Osteoblast (primary cell): ENCODE data around the gene SS18L1. TPM values are rescaled to one million over a fixed set of nuclear protein-coding genes. Genes with fewer than 3 reads are reported as not detected.
A peak's percentile ranks its signal among the peaks of the same experiment; 100 is the strongest.

Experiments used
- DNase-seq: peaks from one replicate; pipeline ENCODE4 v3.0.0; 2011; ENCODE audit warnings: low spot score, mixed read lengths; ENCODE audit not compliant: insufficient read length; ENCODE audit errors: missing footprints
- H2AFZ ChIP-seq: 2 replicates; pipeline ENCODE4 v1.6.0; 2011; ENCODE audit warnings: mild to moderate bottlenecking, low read length
- H3K27ac ChIP-seq: 2 replicates; pipeline ENCODE4 v1.5.1; 2011; ENCODE audit warnings: mild to moderate bottlenecking, low read depth, low read length, moderate library complexity
- H3K27me3 ChIP-seq: 2 replicates; pipeline ENCODE4 v1.6.0; 2012; ENCODE audit warnings: mild to moderate bottlenecking, control low read depth, inconsistent platforms, low read length, moderate library complexity; ENCODE audit not compliant: insufficient read depth
- H3K36me3 ChIP-seq: 2 replicates; pipeline ENCODE4 v1.5.1; 2011; ENCODE audit warnings: mild to moderate bottlenecking, low read length, control low read depth, moderate library complexity; ENCODE audit not compliant: insufficient read depth
- H3K4me1 ChIP-seq: 2 replicates; pipeline ENCODE4 v1.5.1; 2011; ENCODE audit warnings: mild to moderate bottlenecking, low read length, control low read depth, moderate library complexity; ENCODE audit not compliant: insufficient read depth
- H3K4me2 ChIP-seq: 2 replicates; pipeline ENCODE4 v1.6.0; 2011; ENCODE audit warnings: mild to moderate bottlenecking, low read length; ENCODE audit not compliant: insufficient read depth
- H3K4me3 ChIP-seq: fragments of 200-600 bp; sonication (generic); 3 replicates; pipeline ENCODE4 v1.5.1; 2012; ENCODE audit warnings: mild to moderate bottlenecking, low read length, inconsistent platforms; ENCODE audit not compliant: insufficient read depth
- H3K79me2 ChIP-seq: 2 replicates; pipeline ENCODE4 v1.6.0; 2012; ENCODE audit warnings: mild to moderate bottlenecking, low read length, control low read depth, inconsistent platforms; ENCODE audit not compliant: insufficient read depth
- H3K9me3 ChIP-seq: 2 replicates; pipeline ENCODE4 v1.5.1; 2011; ENCODE audit warnings: low read depth, low read length, control low read depth
- H4K20me1 ChIP-seq: 2 replicates; pipeline ENCODE4 v1.6.0; 2012; ENCODE audit warnings: mild to moderate bottlenecking, low read length, control low read depth; ENCODE audit not compliant: insufficient read depth
- CTCF ChIP-seq: IDR thresholded peaks from 2 replicates; pipeline ENCODE4 v1.5.1; 2011; ENCODE audit warnings: mild to moderate bottlenecking, low read depth, low read length, moderate library complexity; ENCODE audit errors: extremely low read depth
- total RNA-seq: library from RNA; depleted of rRNA; stranded (reverse); fragments of >200 nt; gene quantifications from 2 replicates; pipeline ENCODE4 v1.2.3, GENCODE V29; 2012

Gene SS18L1
- total RNA-seq, 1 donor: 12.7 TPM

GRCh38 chr20:62177307-62177706 is 33.7 kb downstream of the SS18L1 start:
- Histone ChIP-seq H3K27me3 (no peaks in the 10 kb centered on the region), H3K79me2 (peaks cover 1% of the 10 kb centered on the region), H3K4me2 (no peak overlapping the region), H4K20me1 (no peaks in the 10 kb centered on the region), H3K9me3 (no peaks in the 10 kb centered on the region), H3K27ac (no peak overlapping the region), H3K36me3 (peaks cover 27% of the 10 kb centered on the region), H3K4me1 (peaks cover 5% of the 10 kb centered on the region), H2AFZ (no peak overlapping the region), H3K4me3 (no peak overlapping the region)
- no peak for TF ChIP-seq CTCF
- peak; percentile 72 for DNase-seq

DNA sequence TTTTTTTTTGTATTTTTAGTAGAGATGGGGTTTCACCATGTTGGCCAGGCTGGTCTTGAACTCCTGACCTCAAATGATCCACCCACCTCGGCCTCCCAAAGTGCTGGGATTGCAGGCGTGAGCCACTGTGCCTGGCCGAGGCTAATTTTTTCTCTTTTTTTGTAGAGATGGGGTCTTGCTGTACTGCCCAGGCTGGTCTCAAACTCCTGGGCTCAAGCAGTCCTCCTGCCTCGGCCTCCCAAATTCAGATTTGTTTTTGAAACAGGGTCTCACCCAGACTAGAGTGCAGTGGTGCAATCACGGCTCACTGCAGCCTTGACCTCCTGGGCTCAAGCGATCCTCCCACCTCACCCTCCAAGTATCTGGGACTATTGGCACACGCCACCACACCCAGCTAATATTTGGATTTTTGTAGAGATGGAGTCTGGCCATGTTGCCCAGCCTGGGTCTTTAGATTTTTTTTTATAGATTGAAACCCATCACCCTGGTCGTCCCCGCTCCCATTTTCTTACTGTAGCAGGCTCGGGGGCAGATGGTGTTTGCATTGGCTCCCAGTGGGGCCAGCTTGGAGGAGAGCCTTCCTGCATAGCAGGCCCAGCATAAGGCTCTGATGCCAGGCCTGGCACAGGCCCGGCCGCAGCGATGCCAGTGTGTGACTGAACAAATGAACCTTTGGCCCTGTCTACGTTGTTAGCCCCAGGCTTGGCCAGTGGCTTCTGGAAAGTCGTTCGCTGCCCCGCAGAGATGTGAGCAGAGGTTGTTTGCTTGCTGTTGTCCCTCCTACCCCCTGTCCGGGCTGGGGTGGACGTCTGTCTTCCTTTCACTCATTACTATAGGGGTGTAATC is 35.0 kb downstream of the SS18L1 start:
- H3K27ac ChIP-seq: no peak overlapping the region
- no peak overlapping the region for H3K4me2 ChIP-seq
- H3K4me3 ChIP-seq: no peak overlapping the region
- peak; percentile 45 for DNase-seq
- no peak overlapping the region for H2AFZ ChIP-seq
- no peaks in the 10 kb centered on the region for H3K27me3 ChIP-seq
- peaks cover 5% of the 10 kb centered on the region for H3K4me1 ChIP-seq
- H3K9me3 ChIP-seq: no peaks in the 10 kb centered on the region
- no peak for TF ChIP-seq CTCF
- H4K20me1 ChIP-seq: no peaks in the 10 kb centered on the region
- H3K79me2 ChIP-seq: peaks cover 11% of the 10 kb centered on the region
- peaks cover 27% of the 10 kb centered on the region for H3K36me3 ChIP-seq

- H3K27ac ChIP-seq: no peak overlapping the region
- peaks cover 22% of the 10 kb centered on the region for H3K36me3 ChIP-seq
- no peak for TF ChIP-seq CTCF
- no peak overlapping the region for H3K4me3 ChIP-seq
- peaks cover 9% of the 10 kb centered on the region for H3K4me1 ChIP-seq
- peaks cover 16% of the 10 kb centered on the region for H3K79me2 ChIP-seq
- H3K4me2 ChIP-seq: no peak overlapping the region
- H2AFZ ChIP-seq: no peak overlapping the region
- no peaks in the 10 kb centered on the region for H3K9me3 ChIP-seq
- no peaks in the 10 kb centered on the region for H4K20me1 ChIP-seq
- H3K27me3 ChIP-seq: no peaks in the 10 kb centered on the region
- no peak for DNase-seq
Observed at GRCh38 chr20:62179162-62179504, 35.6 kb downstream of the SS18L1 start.

DNA sequence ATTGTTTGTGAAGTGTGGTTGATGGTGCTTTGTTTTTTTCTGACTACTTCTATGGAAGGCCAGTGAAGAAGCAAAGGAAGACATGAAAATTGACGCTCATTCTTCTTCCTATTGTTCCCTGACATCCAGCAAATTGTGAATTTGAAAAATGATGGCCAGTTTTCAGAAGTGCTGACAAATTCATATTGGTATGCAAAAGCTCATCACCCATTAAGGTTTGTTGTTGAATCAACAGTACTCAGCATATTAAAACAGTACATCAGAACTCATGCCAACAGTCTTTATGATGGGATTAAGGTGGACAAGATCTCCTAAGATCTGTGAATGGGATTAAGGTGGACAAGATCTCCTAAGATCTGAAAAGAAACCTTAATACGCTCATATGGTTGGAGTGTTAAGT is 38.2 kb downstream of the SS18L1 start:
- H3K27me3 ChIP-seq: no peaks in the 10 kb centered on the region
- H3K9me3 ChIP-seq: no peaks in the 10 kb centered on the region
- peaks cover 10% of the 10 kb centered on the region for H3K4me1 ChIP-seq
- H2AFZ ChIP-seq: no peak overlapping the region
- peak; percentile 34 for DNase-seq
- H3K27ac ChIP-seq: no peak overlapping the region
- H3K4me3 ChIP-seq: peak overlapping the region; percentile 92
- peaks cover under 1% of the 10 kb centered on the region for H4K20me1 ChIP-seq
- no peak for TF ChIP-seq CTCF
- peak overlapping the region; percentile 100 for H3K4me2 ChIP-seq
- H3K36me3 ChIP-seq: peaks cover 9% of the 10 kb centered on the region
- H3K79me2 ChIP-seq: peaks cover 40% of the 10 kb centered on the region
